Trophoblast cell (in vitro differentiated cells and primary cell): ENCODE measurements around the gene F11R.
"Not testable (repeated sequence)": the region's sequence is repeated elsewhere in the genome, so short reads cannot be mapped to it uniquely, and the experiment has no call there.

Experiments
- DNase-seq, 2 donors: peaks; one replicate each; pipeline ENCODE4 v3.0.0-alpha.2; 2016
- H2AFZ ChIP-seq: 2 replicates; pipeline ENCODE4 v1.6.1; 2013; ENCODE audit warnings: low read length, moderate library complexity, mild to moderate bottlenecking; ENCODE audit not compliant: insufficient read depth, poor library complexity
- H2AK5ac ChIP-seq: 2 replicates; pipeline ENCODE4 v1.6.1; 2013; ENCODE audit warnings: mild to moderate bottlenecking, low read length
- H2BK120ac ChIP-seq: 2 replicates; pipeline ENCODE4 v1.6.1; 2013; ENCODE audit warnings: low read length, mild to moderate bottlenecking, moderate library complexity; ENCODE audit not compliant: insufficient read depth, poor library complexity
- H2BK12ac ChIP-seq: 2 replicates; pipeline ENCODE4 v1.6.1; 2013; ENCODE audit warnings: mild to moderate bottlenecking, low read length, moderate library complexity
- H2BK5ac ChIP-seq: 2 replicates; pipeline ENCODE4 v1.6.1; 2013; ENCODE audit warnings: low read length, low read depth, moderate library complexity, mild to moderate bottlenecking; ENCODE audit not compliant: poor library complexity
- H3K14ac ChIP-seq: 2 replicates; pipeline ENCODE4 v1.6.1; 2013; ENCODE audit warnings: mild to moderate bottlenecking, low read length
- H3K18ac ChIP-seq: 2 replicates; pipeline ENCODE4 v1.6.1; 2013; ENCODE audit warnings: mild to moderate bottlenecking, low read length
- H3K23ac ChIP-seq: 2 replicates; pipeline ENCODE4 v1.6.1; 2013; ENCODE audit warnings: low read length
- H3K27ac ChIP-seq: 2 replicates; pipeline ENCODE4 v1.5.1; 2013; ENCODE audit warnings: low read depth, mild to moderate bottlenecking, inconsistent platforms, low read length, moderate library complexity
- H3K27me3 ChIP-seq: 2 replicates; pipeline ENCODE4 v1.6.1; 2013; ENCODE audit warnings: inconsistent platforms, mild to moderate bottlenecking, low read length, moderate library complexity; ENCODE audit not compliant: insufficient read depth
- H3K36me3 ChIP-seq, 2 experiments: 1 replicate in 1 of 2; 2 replicates in 1 of 2; pipeline ENCODE4 v1.6.1; 2013; ENCODE audit warnings: low read length in 2 of 2, mild to moderate bottlenecking in 2 of 2, moderate library complexity in 1 of 2; ENCODE audit not compliant: insufficient read depth in 2 of 2, control insufficient read depth in 1 of 2
- H3K4ac ChIP-seq: 2 replicates; pipeline ENCODE4 v1.6.1; 2013; ENCODE audit warnings: low read depth, mild to moderate bottlenecking, low read length, moderate library complexity
- H3K4me1 ChIP-seq, 2 experiments: 1 replicate in 1 of 2; 2 replicates in 1 of 2; pipeline ENCODE4 v1.6.1; 2013; ENCODE audit warnings: low read length in 2 of 2, mild to moderate bottlenecking in 2 of 2, moderate library complexity in 1 of 2; ENCODE audit not compliant: insufficient read depth in 2 of 2, control insufficient read depth in 1 of 2
- H3K4me2 ChIP-seq: 2 replicates; pipeline ENCODE4 v1.6.1; 2013; ENCODE audit warnings: inconsistent platforms, mild to moderate bottlenecking, low read length, moderate library complexity
- H3K4me3 ChIP-seq: 2 replicates; pipeline ENCODE4 v1.5.1; 2013; ENCODE audit warnings: mild to moderate bottlenecking, low read depth, low read length, inconsistent platforms
- H3K79me1 ChIP-seq: one replicate; pipeline ENCODE4 v1.6.1; 2013; ENCODE audit warnings: low read length
- H3K79me2 ChIP-seq: 2 replicates; pipeline ENCODE4 v1.6.1; 2013; ENCODE audit warnings: low read length, mild to moderate bottlenecking; ENCODE audit not compliant: control insufficient read depth, insufficient read depth, poor library complexity
- H3K9ac ChIP-seq: 2 replicates; pipeline ENCODE4 v1.6.1; 2013; ENCODE audit warnings: mild to moderate bottlenecking, low read length
- H3K9me3 ChIP-seq: 2 replicates; pipeline ENCODE4 v1.6.1; 2013; ENCODE audit warnings: low read depth, mild to moderate bottlenecking, control low read depth, inconsistent platforms, low read length; ENCODE audit not compliant: insufficient read depth
- H4K12ac ChIP-seq: 2 replicates; pipeline ENCODE4 v1.6.1; 2013; ENCODE audit warnings: low read depth, mild to moderate bottlenecking, low read length, moderate library complexity
- H4K8ac ChIP-seq: 2 replicates; pipeline ENCODE4 v1.6.1; 2013; ENCODE audit warnings: low read depth, mild to moderate bottlenecking, low read length, moderate library complexity
- H4K91ac ChIP-seq: one replicate; pipeline ENCODE4 v1.6.1; 2013; ENCODE audit warnings: low read depth, mild to moderate bottlenecking, low read length, moderate library complexity
- WGBS: extraction: QIAGEN DNeasy Blood & Tissue Kit; methylation state at CpG from one replicate; pipeline ENCODE4 v1.1.7; 2013; ENCODE audit warnings: missing lambda C conversion rate; ENCODE audit not compliant: insufficient read length, insufficient coverage; ENCODE audit errors: extremely low coverage; 5-methylcytosine and 5-hydroxymethylcytosine counted together

The F11R gene

DNA sequence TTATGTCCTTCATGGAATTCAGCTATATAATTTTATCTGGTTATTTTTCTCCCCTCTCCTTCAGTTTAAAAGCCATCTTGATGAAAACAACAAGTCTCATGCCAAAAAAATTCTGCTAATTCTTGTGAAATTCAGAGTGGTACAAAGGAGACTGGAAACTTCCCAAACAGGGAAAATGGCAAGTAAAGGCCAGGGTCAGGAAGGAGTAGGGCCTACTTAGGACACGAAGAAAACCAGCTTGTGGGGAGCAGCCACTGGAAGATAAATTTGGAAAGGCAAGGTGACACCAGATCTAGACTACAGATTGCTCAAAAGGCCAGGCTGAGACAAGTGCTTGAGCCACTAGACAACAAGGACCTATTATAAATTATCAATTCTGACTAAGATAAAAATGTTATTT, 11.5 kb upstream of the F11R start:
- peaks cover 0 to 2% of the 10 kb centered on the region in 2 experiments for H3K36me3 ChIP-seq
- peak; percentile 15 to 64 for DNase-seq
- H3K4me3 ChIP-seq: no peak overlapping the region
- H3K14ac ChIP-seq: no peak overlapping the region
- H3K27ac ChIP-seq: no peak overlapping the region
- no peak overlapping the region for H2BK12ac ChIP-seq
- H2BK120ac ChIP-seq: no peak overlapping the region
- H2AFZ ChIP-seq: no peak overlapping the region
- H3K4me2 ChIP-seq: no peak overlapping the region
- H3K4me1 ChIP-seq: peaks cover 0 to 14% of the 10 kb centered on the region in 2 experiments
- no peak overlapping the region for H3K18ac ChIP-seq
- H4K91ac ChIP-seq: no peak overlapping the region
- no peak overlapping the region for H4K8ac ChIP-seq
- no peaks in the 10 kb centered on the region for H3K79me2 ChIP-seq
- no peak overlapping the region for H2BK5ac ChIP-seq
- peaks cover 4% of the 10 kb centered on the region for H3K9me3 ChIP-seq
- no peaks in the 10 kb centered on the region for H3K79me1 ChIP-seq
- H3K4ac ChIP-seq: no peak overlapping the region
- H3K27me3 ChIP-seq: no peaks in the 10 kb centered on the region
- H4K12ac ChIP-seq: no peak overlapping the region
- H2AK5ac ChIP-seq: no peak overlapping the region
- no peak overlapping the region for H3K9ac ChIP-seq
- no CpG with 5 or more reads among the region's 1 CpG for WGBS
- no peak overlapping the region for H3K23ac ChIP-seq

DNA sequence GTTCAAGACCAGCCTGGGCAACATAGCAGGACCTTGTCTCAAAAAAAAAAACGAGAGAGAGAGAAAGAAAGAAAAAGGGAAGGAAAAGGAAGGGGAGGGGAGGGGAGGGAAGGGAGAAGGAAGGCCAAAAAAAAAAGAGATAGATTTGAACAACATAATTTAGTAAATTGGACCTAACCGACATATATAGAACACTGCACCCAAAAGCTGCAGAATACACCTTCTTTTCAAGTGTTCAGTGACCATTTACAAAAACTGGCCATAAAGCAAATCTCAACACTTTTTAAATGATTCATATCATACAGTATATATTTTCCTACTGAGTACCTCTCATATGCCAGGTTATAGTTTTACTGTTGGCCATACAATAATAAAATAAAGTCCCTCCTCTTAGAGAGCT, 10.9 kb upstream of the F11R start:
- H3K79me2 ChIP-seq: no peaks in the 10 kb centered on the region
- no peak overlapping the region for H3K9ac ChIP-seq
- H3K4me1 ChIP-seq: peaks cover 0 to 10% of the 10 kb centered on the region in 2 experiments
- no peak overlapping the region for H4K8ac ChIP-seq
- DNase-seq: no peak
- H2BK120ac ChIP-seq: no peak overlapping the region
- H3K79me1 ChIP-seq: no peaks in the 10 kb centered on the region
- H2AFZ ChIP-seq: no peak overlapping the region
- no peak overlapping the region for H2BK5ac ChIP-seq
- no peak overlapping the region for H3K4me3 ChIP-seq
- no peak overlapping the region for H4K12ac ChIP-seq
- H4K91ac ChIP-seq: no peak overlapping the region
- peaks cover 4% of the 10 kb centered on the region for H3K9me3 ChIP-seq
- no peak overlapping the region for H3K14ac ChIP-seq
- no peak overlapping the region for H3K4ac ChIP-seq
- H3K23ac ChIP-seq: no peak overlapping the region
- peaks cover 0 to 2% of the 10 kb centered on the region in 2 experiments for H3K36me3 ChIP-seq
- no peak overlapping the region for H2AK5ac ChIP-seq
- no peaks in the 10 kb centered on the region for H3K27me3 ChIP-seq
- no peak overlapping the region for H3K4me2 ChIP-seq
- H2BK12ac ChIP-seq: no peak overlapping the region
- no peak overlapping the region for H3K27ac ChIP-seq
- WGBS: no CpG with 5 or more reads among the region's 2 CpGs
- no peak overlapping the region for H3K18ac ChIP-seq

DNA sequence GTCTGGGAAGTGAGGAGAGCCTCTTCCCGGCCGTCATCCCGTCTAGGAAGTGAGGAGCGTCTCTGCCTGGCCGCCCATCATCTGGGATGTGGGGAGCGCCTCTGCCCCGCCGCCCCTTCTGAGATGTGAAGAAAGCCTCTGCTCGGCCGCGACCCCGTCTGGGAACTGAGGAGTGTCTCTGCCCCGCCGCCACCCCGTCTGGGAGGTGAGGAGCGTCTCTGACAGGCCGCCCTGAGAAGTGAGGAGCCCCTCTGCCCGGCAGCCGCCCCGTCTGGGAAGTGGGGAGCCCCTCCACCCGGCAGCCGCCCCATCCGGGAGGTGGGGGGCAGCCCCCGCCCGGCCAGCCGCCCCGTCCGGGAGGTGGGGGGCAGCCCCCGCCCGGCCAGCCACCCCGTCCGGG, 8.5 kb upstream of the F11R start:
- not testable (repeated sequence) for H3K18ac ChIP-seq, H3K9ac ChIP-seq
- no CpG with 5 or more reads among the region's 32 CpGs for WGBS

DNA sequence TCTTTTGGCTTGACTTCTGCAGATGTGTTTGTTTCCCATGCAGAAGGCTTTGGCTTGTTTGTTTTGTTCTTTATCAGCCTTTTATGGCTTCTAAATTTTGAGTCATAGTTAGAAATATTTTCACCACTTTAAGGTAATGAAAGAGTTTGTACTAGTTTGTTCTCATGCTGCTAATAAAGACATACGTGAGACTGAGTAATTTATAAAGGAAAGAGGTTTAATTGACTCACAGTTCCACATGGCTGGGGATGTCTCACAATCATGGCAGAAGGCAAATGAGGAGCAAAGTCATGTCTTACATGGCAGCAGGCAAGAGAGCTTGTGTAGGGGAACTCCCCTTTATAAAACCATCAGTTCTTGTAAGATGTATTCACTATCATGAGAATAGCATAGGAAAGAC, 6.0 kb upstream of the F11R start:
- H3K9ac ChIP-seq, H3K4me2 ChIP-seq, H2BK120ac ChIP-seq, H3K79me2 ChIP-seq, H2BK12ac ChIP-seq, H3K14ac ChIP-seq, H4K91ac ChIP-seq, H3K4me3 ChIP-seq, H3K27ac ChIP-seq, H3K18ac ChIP-seq, H3K79me1 ChIP-seq, H4K12ac ChIP-seq, H3K36me3 ChIP-seq, H4K8ac ChIP-seq, H3K9me3 ChIP-seq, H3K23ac ChIP-seq, H2AFZ ChIP-seq, H3K27me3 ChIP-seq, DNase-seq, H3K4ac ChIP-seq, H2BK5ac ChIP-seq, H3K4me1 ChIP-seq, H2AK5ac ChIP-seq: not testable (repeated sequence)
- no CpG with 5 or more reads among the region's 1 CpG for WGBS

More for the DNA sequence above, 8.5 kb upstream of the F11R start:
- not testable (repeated sequence) for H4K12ac ChIP-seq, H3K14ac ChIP-seq, H2AFZ ChIP-seq, H3K36me3 ChIP-seq, H3K4ac ChIP-seq, H2BK5ac ChIP-seq, H4K91ac ChIP-seq, H3K27ac ChIP-seq, H2BK120ac ChIP-seq, H3K23ac ChIP-seq, H4K8ac ChIP-seq, H2AK5ac ChIP-seq, H3K9me3 ChIP-seq, H2BK12ac ChIP-seq, H3K79me1 ChIP-seq, DNase-seq, H3K27me3 ChIP-seq, H3K4me2 ChIP-seq, H3K79me2 ChIP-seq, H3K4me3 ChIP-seq
- H3K4me1 ChIP-seq: peaks cover 0 to 11% of the 10 kb centered on the region in 2 experiments
